Lung (tissue), 12 donors: ENCODE results near the gene C21orf58. TPM values are rescaled to one million over a fixed set of nuclear protein-coding genes. Genes with fewer than 3 reads are reported as not detected.

ENCODE experiments used
- ATAC-seq: fragments of 200-7000 bp; cut with Tn5 transposase; one replicate; pipeline ENCODE4 v1.9.1; 2020; ENCODE audit warnings: moderate number of reproducible peaks; ENCODE audit not compliant: insufficient read depth, low FRiP score
- DNase-seq, 3 donors: peaks; one replicate each; pipeline ENCODE4 v3.0.0-alpha.2; 2013 to 2017
- H3K27ac ChIP-seq, 2 donors: one replicate each; pipeline ENCODE4 v1.5.1; 2013; ENCODE audit warnings: mild to moderate bottlenecking in 2 of 2, moderate library complexity in 2 of 2, control low read depth in 1 of 2, inconsistent platforms in 1 of 2, low read depth in 1 of 2, low read length in 1 of 2
- H3K27me3 ChIP-seq, 3 donors: one replicate each; pipeline ENCODE4 v1.5.1; 2013; ENCODE audit warnings: low read length in 2 of 3; ENCODE audit not compliant: control insufficient read depth in 3 of 3, insufficient read depth in 3 of 3
- H3K36me3 ChIP-seq, 4 donors: one replicate each; pipeline ENCODE4 v1.5.1; 2013; ENCODE audit warnings: low read length in 4 of 4, mild to moderate bottlenecking in 1 of 4, moderate library complexity in 1 of 4; ENCODE audit not compliant: control insufficient read depth in 4 of 4, insufficient read depth in 4 of 4
- H3K4me1 ChIP-seq, 5 donors: one replicate each; pipeline ENCODE4 v1.5.1; 2013; ENCODE audit warnings: low read length in 5 of 5, mild to moderate bottlenecking in 2 of 5, moderate library complexity in 1 of 5; ENCODE audit not compliant: control insufficient read depth in 5 of 5, insufficient read depth in 5 of 5
- H3K4me3 ChIP-seq: one replicate; pipeline ENCODE4 v1.5.1; 2013; ENCODE audit warnings: mild to moderate bottlenecking, control low read depth, moderate library complexity
- H3K9ac ChIP-seq, 2 donors: one replicate each; pipeline ENCODE4 v1.5.1; 2013; ENCODE audit warnings: low read length in 2 of 2, control low read depth in 1 of 2; ENCODE audit not compliant: insufficient read depth in 1 of 2
- H3K9me3 ChIP-seq, 4 donors: one replicate each; pipeline ENCODE4 v1.5.1; 2013; ENCODE audit warnings: low read length in 3 of 4, mild to moderate bottlenecking in 1 of 4, moderate library complexity in 1 of 4; ENCODE audit not compliant: control insufficient read depth in 4 of 4, insufficient read depth in 3 of 4
- CTCF ChIP-seq: IDR thresholded peaks from 2 replicates; pipeline ENCODE4 v1.5.1; 2012; ENCODE audit warnings: mild to moderate bottlenecking; ENCODE audit errors: control extremely low read depth, extremely low read depth
- WGBS, 2 donors: extraction: QIAGEN DNeasy Blood & Tissue Kit; methylation state at CpG; one replicate each; pipeline ENCODE4 v1.1.7; 2013; 5-methylcytosine and 5-hydroxymethylcytosine counted together
- polyA plus RNA-seq, 2 donors: library from polyadenylated mRNA; stranded (reverse); fragments of 200-250 nt; gene quantifications; one replicate each; pipeline ENCODE4 v1.2.1, GENCODE V29; 2013
- total RNA-seq, 2 donors: library from RNA; depleted of rRNA in 1 of 2; stranded (reverse); fragments of >200 nt in 1 of 2; gene quantifications; one replicate each; pipeline ENCODE4 v1.2.1, GENCODE V29; 2014 to 2021
- donor health status: control.
- donor health status: control.
- donor health status: Bipolar disorder and iron deficiency.
- donor health status: healthy.
- donor health status: DM: yes; HTN: yes; CAD: no.

C21orf58 gene
- total and polyA plus RNA-seq, 4 donors: 4.8 to 20.8 (median 8.9) TPM

- TF ChIP-seq CTCF: peak; percentile 3
- peak within 1 kb of the TSS; percentile 85 for H3K4me3 ChIP-seq
- peak within 1 kb of the TSS; percentile 80 to 83 for H3K9ac ChIP-seq
- H3K4me1 ChIP-seq: peaks cover 11 to 31% (median 18%) of the 10 kb centered on the region in 5 donors
- peaks cover 2 to 14% (median 8%) of the 10 kb centered on the region in 4 donors for H3K36me3 ChIP-seq
- peak within 1 kb of the TSS; percentile 94 to 96 for H3K27ac ChIP-seq
- ATAC-seq (peak; percentile 98), DNase-seq (peak; percentile 93 to 96 (median 93))
- no peaks in the 10 kb centered on the region for H3K9me3 ChIP-seq
- no peaks in the 10 kb centered on the region for H3K27me3 ChIP-seq
- 0 to 1% methylated on average over 90 to 105 of the region's 105 CpGs for WGBS, 2 donors
These were observed 37.7 kb downstream of the C21orf58 start, which contains the start of gene YBEY for GRCh38 chr21:46285761-46286647. YBEY (plus strand) TSS chr21:46286342; CDS start chr21:46286914, 572 bp downstream.

DNA sequence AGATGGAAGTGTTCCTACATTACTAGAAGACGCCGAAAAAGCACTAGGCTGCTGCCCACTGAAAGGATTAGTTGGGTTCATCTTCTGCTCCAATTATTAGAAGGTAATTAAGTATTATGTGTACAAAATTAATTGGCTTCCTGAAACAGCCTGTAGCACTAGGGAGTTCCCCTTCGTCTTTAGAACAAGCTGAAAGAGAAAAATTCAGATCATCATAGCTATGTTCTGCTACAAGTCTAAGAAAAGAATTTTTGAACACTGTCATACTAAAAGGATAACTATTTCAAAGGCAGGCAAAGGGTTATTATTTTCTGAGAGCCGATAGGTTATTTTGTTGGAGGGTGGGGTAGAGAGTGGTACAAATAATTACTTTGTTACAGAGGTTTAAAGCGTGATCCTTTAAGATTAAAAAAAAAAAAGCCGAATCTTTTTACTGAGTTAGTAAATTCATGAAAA, 38.4 kb downstream of the C21orf58 start, which contains the start of gene MCM3AP:
Gene MCM3AP (minus strand): TSS at position 406 of the 456 bp plus-strand sequence. CDS start 325 bp downstream, at position 81.
- no peak for DNase-seq
- Histone ChIP-seq H3K36me3 (peaks cover 2 to 19% (median 13%) of the 10 kb centered on the region in 4 donors), H3K9ac (peak within 1 kb of the TSS; percentile 80), H3K9me3 (no peaks in the 10 kb centered on the region), H3K4me3 (peak within 1 kb of the TSS; percentile 85), H3K4me1 (peaks cover 11 to 31% (median 18%) of the 10 kb centered on the region in 5 donors), H3K27ac (peak within 1 kb of the TSS; percentile 94 to 96), H3K27me3 (no peaks in the 10 kb centered on the region)
- ATAC-seq: no peak
- no peak for TF ChIP-seq CTCF
- 32 to 37% methylated on average over 6 of the region's 6 CpGs for WGBS, 2 donors

GRCh38 chr21:46284733-46285132, 38.9 kb downstream of the C21orf58 start:
- WGBS, 2 donors: 81 to 89% methylated on average over 1 of the region's 1 CpG
- DNase-seq (no peak), ATAC-seq (no peak)
- Histone ChIP-seq H3K36me3 (peaks cover 2 to 23% (median 16%) of the 10 kb centered on the region in 4 donors), H3K9ac (no peak overlapping the region), H3K27ac (no peak overlapping the region), H3K27me3 (no peaks in the 10 kb centered on the region), H3K9me3 (no peaks in the 10 kb centered on the region), H3K4me1 (peaks cover 11 to 31% (median 18%) of the 10 kb centered on the region in 5 donors), H3K4me3 (no peak overlapping the region)
- TF ChIP-seq CTCF: no peak
